Mesenchymal stem cell (in vitro differentiated cells and primary cell): ENCODE results near the gene SH3TC1.

Experiments
- DNase-seq: peaks from one replicate; pipeline ENCODE4 v3.0.0-alpha.2; 2013
- H2AFZ ChIP-seq: one replicate; pipeline ENCODE4 v1.6.1; 2013; ENCODE audit warnings: low read depth, mild to moderate bottlenecking, control low read depth, inconsistent platforms, low read length, moderate library complexity
- H2AK5ac ChIP-seq: 2 replicates; pipeline ENCODE4 v1.6.1; 2013; ENCODE audit warnings: low read length, moderate library complexity, mild to moderate bottlenecking, inconsistent platforms; ENCODE audit not compliant: severe bottlenecking
- H2BK120ac ChIP-seq: one replicate; pipeline ENCODE4 v1.6.1; 2013; ENCODE audit warnings: low read depth, mild to moderate bottlenecking, inconsistent platforms, low read length, moderate library complexity
- H2BK12ac ChIP-seq, 2 experiments: one replicate each; pipeline ENCODE4 v1.6.1; 2013; ENCODE audit warnings: inconsistent platforms in 2 of 2, low read length in 2 of 2, mild to moderate bottlenecking in 2 of 2, moderate library complexity in 2 of 2, control low read depth in 1 of 2
- H2BK15ac ChIP-seq: one replicate; pipeline ENCODE4 v1.6.1; 2013; ENCODE audit warnings: mild to moderate bottlenecking, low read depth, inconsistent platforms; ENCODE audit not compliant: poor library complexity, severe bottlenecking
- H2BK5ac ChIP-seq: 2 replicates; pipeline ENCODE4 v1.6.1; 2013; ENCODE audit warnings: low read depth, mild to moderate bottlenecking, low read length, control low read depth, inconsistent platforms; ENCODE audit not compliant: poor library complexity, severe bottlenecking
- H3K14ac ChIP-seq, 2 experiments: one replicate each; pipeline ENCODE4 v1.6.1; 2013; ENCODE audit warnings: inconsistent platforms in 2 of 2, low read length in 2 of 2, control low read depth in 1 of 2, mild to moderate bottlenecking in 1 of 2, moderate library complexity in 1 of 2
- H3K18ac ChIP-seq, 2 experiments: one replicate each; pipeline ENCODE4 v1.6.1; 2013; ENCODE audit warnings: inconsistent platforms in 2 of 2, low read length in 2 of 2, control low read depth in 1 of 2, low read depth in 1 of 2, mild to moderate bottlenecking in 1 of 2
- H3K23ac ChIP-seq, 2 experiments: one replicate each; pipeline ENCODE4 v1.6.1; 2013; ENCODE audit warnings: inconsistent platforms in 2 of 2, low read length in 2 of 2, mild to moderate bottlenecking in 2 of 2, moderate library complexity in 2 of 2, control low read depth in 1 of 2
- H3K27ac ChIP-seq: 2 replicates; pipeline ENCODE4 v1.5.1; 2013; ENCODE audit warnings: mild to moderate bottlenecking, moderate library complexity, low read length, control low read depth, inconsistent platforms; ENCODE audit not compliant: poor library complexity, severe bottlenecking
- H3K27me3 ChIP-seq, 2 experiments: 2 replicates each; pipeline versions ENCODE4 v1.6.1 to v1.7.0; 2013; ENCODE audit warnings: low read length in 2 of 2, mild to moderate bottlenecking in 2 of 2, moderate library complexity in 2 of 2, control low read depth in 1 of 2, inconsistent platforms in 1 of 2; ENCODE audit not compliant: control insufficient read depth in 1 of 2, insufficient read depth in 1 of 2
- H3K36me3 ChIP-seq, 2 experiments: 2 replicates each; pipeline versions ENCODE4 v1.6.1 to v1.7.0; 2013; ENCODE audit warnings: low read length in 2 of 2, control low read depth in 1 of 2, inconsistent platforms in 1 of 2, low read depth in 1 of 2, mild to moderate bottlenecking in 1 of 2; ENCODE audit not compliant: insufficient read depth in 2 of 2, control insufficient read depth in 1 of 2
- H3K4ac ChIP-seq, 2 experiments: one replicate each; pipeline ENCODE4 v1.6.1; 2013; ENCODE audit warnings: inconsistent platforms in 2 of 2, low read length in 2 of 2, mild to moderate bottlenecking in 2 of 2, moderate library complexity in 2 of 2, control low read depth in 1 of 2, low read depth in 1 of 2
- H3K4me1 ChIP-seq: 2 replicates; pipeline ENCODE4 v1.6.1; 2013; ENCODE audit warnings: low read depth, low read length, control low read depth; ENCODE audit not compliant: control insufficient read depth, insufficient read depth
- H3K4me2 ChIP-seq: 2 replicates; pipeline ENCODE4 v1.6.1; 2013; ENCODE audit warnings: low read length, mild to moderate bottlenecking, inconsistent platforms; ENCODE audit not compliant: poor library complexity, severe bottlenecking
- H3K4me3 ChIP-seq, 2 experiments: 2 replicates each; pipeline versions ENCODE4 v1.5.1 to v1.7.0; 2013; ENCODE audit warnings: low read length in 2 of 2, mild to moderate bottlenecking in 2 of 2, control low read depth in 1 of 2, low read depth in 1 of 2; ENCODE audit not compliant: insufficient read depth in 1 of 2
- H3K79me1 ChIP-seq: replicated peaks from 2 replicates; pipeline ENCODE4 v1.6.1; 2013; ENCODE audit warnings: mild to moderate bottlenecking, control low read depth, low read length, inconsistent platforms; ENCODE audit not compliant: poor library complexity, severe bottlenecking
- H3K9ac ChIP-seq: 2 replicates; pipeline ENCODE4 v1.7.0; 2013; ENCODE audit warnings: mild to moderate bottlenecking, low read length, moderate library complexity
- H3K9me3 ChIP-seq: 2 replicates; pipeline ENCODE4 v1.7.0; 2013; ENCODE audit warnings: mild to moderate bottlenecking, low read length; ENCODE audit not compliant: control insufficient read depth
- H4K8ac ChIP-seq: one replicate; pipeline ENCODE4 v1.6.1; 2013; ENCODE audit warnings: inconsistent platforms, mild to moderate bottlenecking, low read length, moderate library complexity
- H4K91ac ChIP-seq: one replicate; pipeline ENCODE4 v1.6.1; 2013; ENCODE audit warnings: mild to moderate bottlenecking, low read length, inconsistent platforms
- WGBS: methylation state at CpG from one replicate; pipeline ENCODE4 v1.1.7; 2013; ENCODE audit warnings: mixed read lengths; 5-methylcytosine and 5-hydroxymethylcytosine counted together

The SH3TC1 gene

DNA sequence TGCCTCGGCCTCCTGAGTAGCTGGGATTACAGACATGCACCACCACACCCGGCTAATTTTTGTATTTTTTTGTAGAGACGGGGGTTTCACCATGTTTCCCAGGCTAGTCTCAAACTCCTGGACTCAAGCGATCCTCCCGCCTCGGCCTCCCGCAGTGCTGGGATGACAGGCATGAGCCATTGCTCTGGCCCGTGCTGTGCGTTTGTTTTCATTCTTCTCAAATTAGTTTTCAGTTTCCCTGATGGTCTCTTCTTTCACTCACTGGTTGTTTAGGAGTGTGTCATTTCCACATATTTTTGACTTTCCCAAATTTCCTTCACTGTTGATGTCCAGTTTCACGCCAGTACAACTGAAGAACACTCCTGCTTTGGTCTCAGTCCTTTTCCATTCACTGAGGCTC, 31.8 kb downstream of the SH3TC1 start:
- Histone ChIP-seq H2BK120ac (no peak overlapping the region), H3K27me3 (peaks cover 0 to 6% of the 10 kb centered on the region in 2 experiments), H3K14ac (no peak overlapping the region), H4K8ac (no peak overlapping the region), H3K36me3 (peaks cover 18 to 60% of the 10 kb centered on the region in 2 experiments), H3K23ac (no peak overlapping the region), H3K4ac (no peak overlapping the region), H3K9ac (no peak overlapping the region), H3K27ac (no peak overlapping the region), H3K9me3 (no peaks in the 10 kb centered on the region), H3K4me2 (no peak overlapping the region), H3K79me1 (peaks cover 7% of the 10 kb centered on the region), H2BK12ac (no peak overlapping the region), H3K4me3 (no peak overlapping the region), H3K4me1 (peaks cover 35% of the 10 kb centered on the region), H3K18ac (no peak overlapping the region), H2BK5ac (no peak overlapping the region), H4K91ac (no peak overlapping the region), H2AK5ac (no peak overlapping the region), H2BK15ac (no peak overlapping the region), H2AFZ (no peak overlapping the region)
- 84% methylated on average over 10 of the region's 10 CpGs for WGBS
- no peak for DNase-seq

DNA sequence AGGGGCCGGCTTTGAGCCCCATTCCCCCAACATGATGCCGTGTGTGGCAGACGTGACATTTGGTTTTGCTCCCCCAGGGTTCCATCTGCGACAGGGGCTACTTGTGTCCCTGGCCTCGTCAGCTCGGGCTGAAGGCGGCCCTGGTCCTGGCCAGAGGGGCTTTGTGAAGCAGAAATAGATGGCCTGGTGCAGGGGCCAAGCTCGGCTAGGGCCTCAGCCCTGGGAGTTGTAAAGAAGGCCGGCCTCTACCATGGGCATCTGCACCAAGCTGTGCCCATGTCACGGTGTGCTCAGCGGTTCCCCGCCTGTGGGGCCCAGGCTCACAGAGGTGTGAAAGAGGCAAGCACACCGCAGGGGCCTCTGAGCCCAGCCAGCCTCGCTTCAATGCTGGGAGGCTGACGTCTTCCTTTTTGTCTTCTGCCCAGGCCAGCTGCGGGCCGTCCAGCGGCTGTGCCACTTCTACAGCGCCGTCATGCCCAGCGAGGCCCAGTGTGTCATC, 32.5 kb downstream of the SH3TC1 start:
- H2BK5ac ChIP-seq: no peak overlapping the region
- no peak overlapping the region for H2BK15ac ChIP-seq
- H3K27ac ChIP-seq: no peak overlapping the region
- H2BK12ac ChIP-seq: no peak overlapping the region
- H2AK5ac ChIP-seq: no peak overlapping the region
- no peak overlapping the region for H3K14ac ChIP-seq
- H2AFZ ChIP-seq: no peak overlapping the region
- no peak for DNase-seq
- H3K4me3 ChIP-seq: no peak overlapping the region
- H2BK120ac ChIP-seq: no peak overlapping the region
- no peak overlapping the region for H3K18ac ChIP-seq
- no peak overlapping the region for H4K91ac ChIP-seq
- H3K4ac ChIP-seq: no peak overlapping the region
- 93% methylated on average over 21 of the region's 21 CpGs for WGBS
- H3K79me1 ChIP-seq: peaks cover 7% of the 10 kb centered on the region
- no peak overlapping the region for H3K4me2 ChIP-seq
- H4K8ac ChIP-seq: no peak overlapping the region
- no peak overlapping the region for H3K9ac ChIP-seq
- peaks cover 18 to 66% of the 10 kb centered on the region in 2 experiments for H3K36me3 ChIP-seq
- H3K27me3 ChIP-seq: peaks cover 0 to under 1% of the 10 kb centered on the region in 2 experiments
- H3K23ac ChIP-seq: no peak overlapping the region
- H3K4me1 ChIP-seq: peaks cover 39% of the 10 kb centered on the region
- no peaks in the 10 kb centered on the region for H3K9me3 ChIP-seq

DNA sequence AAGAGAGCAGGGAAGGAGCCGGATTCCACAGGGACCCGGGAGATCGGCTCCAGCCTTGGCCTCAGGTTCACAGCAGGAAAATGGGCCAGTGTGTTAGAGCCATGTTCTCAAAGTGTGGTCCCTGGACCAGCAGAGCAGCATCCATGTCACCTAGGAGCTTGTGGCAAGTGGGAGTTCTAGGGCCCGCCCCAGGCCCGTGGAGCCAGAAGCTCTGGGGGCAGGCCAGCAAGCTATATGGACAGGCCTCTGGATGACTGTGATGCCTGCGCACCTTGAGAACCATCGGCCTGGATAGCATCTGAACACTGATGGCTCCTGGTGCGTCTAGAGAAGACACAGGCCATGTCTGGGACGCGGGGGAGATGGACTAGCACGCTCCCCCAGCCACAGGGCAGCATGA, 33.7 kb downstream of the SH3TC1 start:
- Histone ChIP-seq H2BK5ac (no peak overlapping the region), H3K4me3 (no peak overlapping the region), H4K8ac (no peak overlapping the region), H2BK12ac (no peak overlapping the region), H3K36me3 (peaks cover 18 to 66% of the 10 kb centered on the region in 2 experiments), H3K27ac (no peak overlapping the region), H2BK15ac (no peak overlapping the region), H3K23ac (no peak overlapping the region), H3K27me3 (no peaks in the 10 kb centered on the region), H4K91ac (no peak overlapping the region), H2BK120ac (no peak overlapping the region), H3K4me1 (peaks cover 38% of the 10 kb centered on the region), H3K9ac (no peak overlapping the region), H2AFZ (no peak overlapping the region), H3K18ac (no peak overlapping the region), H3K14ac (no peak overlapping the region), H3K4me2 (no peak overlapping the region), H2AK5ac (no peak overlapping the region), H3K4ac (no peak overlapping the region), H3K9me3 (no peaks in the 10 kb centered on the region), H3K79me1 (peaks cover 6% of the 10 kb centered on the region)
- DNase-seq: no peak
- WGBS: 95% methylated on average over 11 of the region's 11 CpGs

GRCh38 chr4:8233672-8234484, 34.8 kb downstream of the SH3TC1 start:
- DNase-seq: no peak
- H3K27ac ChIP-seq: no peak overlapping the region
- H3K27me3 ChIP-seq: no peaks in the 10 kb centered on the region
- H3K4me1 ChIP-seq: peaks cover 30% of the 10 kb centered on the region
- H3K4ac ChIP-seq: no peak overlapping the region
- H3K4me3 ChIP-seq: no peak overlapping the region
- H3K14ac ChIP-seq: no peak overlapping the region
- no peak overlapping the region for H2BK120ac ChIP-seq
- no peak overlapping the region for H2AFZ ChIP-seq
- peaks cover 3% of the 10 kb centered on the region for H3K79me1 ChIP-seq
- H2BK5ac ChIP-seq: no peak overlapping the region
- H3K23ac ChIP-seq: no peak overlapping the region
- no peak overlapping the region for H2AK5ac ChIP-seq
- no peak overlapping the region for H4K8ac ChIP-seq
- no peak overlapping the region for H3K4me2 ChIP-seq
- no peak overlapping the region for H3K18ac ChIP-seq
- H4K91ac ChIP-seq: no peak overlapping the region
- H3K9ac ChIP-seq: no peak overlapping the region
- H2BK12ac ChIP-seq: no peak overlapping the region
- H3K9me3 ChIP-seq: no peaks in the 10 kb centered on the region
- WGBS: 93% methylated on average over 4 of the region's 4 CpGs
- H2BK15ac ChIP-seq: no peak overlapping the region
- peaks cover 18 to 65% of the 10 kb centered on the region in 2 experiments for H3K36me3 ChIP-seq
